Mesenchymal stem cell (in vitro differentiated cells and primary cell): Measurements from ENCODE around the gene RBM12.
A peak's percentile ranks its signal among the peaks of the same experiment; 100 is the strongest.

Experiments
- DNase-seq: peaks from one replicate; pipeline ENCODE4 v3.0.0-alpha.2; 2013
- H2AFZ ChIP-seq: one replicate; pipeline ENCODE4 v1.6.1; 2013; ENCODE audit warnings: low read depth, mild to moderate bottlenecking, control low read depth, inconsistent platforms, low read length, moderate library complexity
- H2AK5ac ChIP-seq: 2 replicates; pipeline ENCODE4 v1.6.1; 2013; ENCODE audit warnings: low read length, moderate library complexity, mild to moderate bottlenecking, inconsistent platforms; ENCODE audit not compliant: severe bottlenecking
- H2BK120ac ChIP-seq: one replicate; pipeline ENCODE4 v1.6.1; 2013; ENCODE audit warnings: low read depth, mild to moderate bottlenecking, inconsistent platforms, low read length, moderate library complexity
- H2BK12ac ChIP-seq, 2 experiments: one replicate each; pipeline ENCODE4 v1.6.1; 2013; ENCODE audit warnings: inconsistent platforms in 2 of 2, low read length in 2 of 2, mild to moderate bottlenecking in 2 of 2, moderate library complexity in 2 of 2, control low read depth in 1 of 2
- H2BK15ac ChIP-seq: one replicate; pipeline ENCODE4 v1.6.1; 2013; ENCODE audit warnings: mild to moderate bottlenecking, low read depth, inconsistent platforms; ENCODE audit not compliant: poor library complexity, severe bottlenecking
- H2BK5ac ChIP-seq: 2 replicates; pipeline ENCODE4 v1.6.1; 2013; ENCODE audit warnings: low read depth, mild to moderate bottlenecking, low read length, control low read depth, inconsistent platforms; ENCODE audit not compliant: poor library complexity, severe bottlenecking
- H3K14ac ChIP-seq, 2 experiments: one replicate each; pipeline ENCODE4 v1.6.1; 2013; ENCODE audit warnings: inconsistent platforms in 2 of 2, low read length in 2 of 2, control low read depth in 1 of 2, mild to moderate bottlenecking in 1 of 2, moderate library complexity in 1 of 2
- H3K18ac ChIP-seq, 2 experiments: one replicate each; pipeline ENCODE4 v1.6.1; 2013; ENCODE audit warnings: inconsistent platforms in 2 of 2, low read length in 2 of 2, control low read depth in 1 of 2, low read depth in 1 of 2, mild to moderate bottlenecking in 1 of 2
- H3K23ac ChIP-seq, 2 experiments: one replicate each; pipeline ENCODE4 v1.6.1; 2013; ENCODE audit warnings: inconsistent platforms in 2 of 2, low read length in 2 of 2, mild to moderate bottlenecking in 2 of 2, moderate library complexity in 2 of 2, control low read depth in 1 of 2
- H3K27ac ChIP-seq: 2 replicates; pipeline ENCODE4 v1.5.1; 2013; ENCODE audit warnings: mild to moderate bottlenecking, moderate library complexity, low read length, control low read depth, inconsistent platforms; ENCODE audit not compliant: poor library complexity, severe bottlenecking
- H3K27me3 ChIP-seq, 2 experiments: 2 replicates each; pipeline versions ENCODE4 v1.6.1 to v1.7.0; 2013; ENCODE audit warnings: low read length in 2 of 2, mild to moderate bottlenecking in 2 of 2, moderate library complexity in 2 of 2, control low read depth in 1 of 2, inconsistent platforms in 1 of 2; ENCODE audit not compliant: control insufficient read depth in 1 of 2, insufficient read depth in 1 of 2
- H3K36me3 ChIP-seq, 2 experiments: 2 replicates each; pipeline versions ENCODE4 v1.6.1 to v1.7.0; 2013; ENCODE audit warnings: low read length in 2 of 2, control low read depth in 1 of 2, inconsistent platforms in 1 of 2, low read depth in 1 of 2, mild to moderate bottlenecking in 1 of 2; ENCODE audit not compliant: insufficient read depth in 2 of 2, control insufficient read depth in 1 of 2
- H3K4ac ChIP-seq, 2 experiments: one replicate each; pipeline ENCODE4 v1.6.1; 2013; ENCODE audit warnings: inconsistent platforms in 2 of 2, low read length in 2 of 2, mild to moderate bottlenecking in 2 of 2, moderate library complexity in 2 of 2, control low read depth in 1 of 2, low read depth in 1 of 2
- H3K4me1 ChIP-seq: 2 replicates; pipeline ENCODE4 v1.6.1; 2013; ENCODE audit warnings: low read depth, low read length, control low read depth; ENCODE audit not compliant: control insufficient read depth, insufficient read depth
- H3K4me2 ChIP-seq: 2 replicates; pipeline ENCODE4 v1.6.1; 2013; ENCODE audit warnings: low read length, mild to moderate bottlenecking, inconsistent platforms; ENCODE audit not compliant: poor library complexity, severe bottlenecking
- H3K4me3 ChIP-seq, 2 experiments: 2 replicates each; pipeline versions ENCODE4 v1.5.1 to v1.7.0; 2013; ENCODE audit warnings: low read length in 2 of 2, mild to moderate bottlenecking in 2 of 2, control low read depth in 1 of 2, low read depth in 1 of 2; ENCODE audit not compliant: insufficient read depth in 1 of 2
- H3K79me1 ChIP-seq: replicated peaks from 2 replicates; pipeline ENCODE4 v1.6.1; 2013; ENCODE audit warnings: mild to moderate bottlenecking, control low read depth, low read length, inconsistent platforms; ENCODE audit not compliant: poor library complexity, severe bottlenecking
- H3K9ac ChIP-seq: 2 replicates; pipeline ENCODE4 v1.7.0; 2013; ENCODE audit warnings: mild to moderate bottlenecking, low read length, moderate library complexity
- H3K9me3 ChIP-seq: 2 replicates; pipeline ENCODE4 v1.7.0; 2013; ENCODE audit warnings: mild to moderate bottlenecking, low read length; ENCODE audit not compliant: control insufficient read depth
- H4K8ac ChIP-seq: one replicate; pipeline ENCODE4 v1.6.1; 2013; ENCODE audit warnings: inconsistent platforms, mild to moderate bottlenecking, low read length, moderate library complexity
- H4K91ac ChIP-seq: one replicate; pipeline ENCODE4 v1.6.1; 2013; ENCODE audit warnings: mild to moderate bottlenecking, low read length, inconsistent platforms
- whole genome bisulfite sequencing: methylation state at CpG from one replicate; pipeline ENCODE4 v1.1.7; 2013; ENCODE audit warnings: mixed read lengths; 5-methylcytosine and 5-hydroxymethylcytosine counted together

Gene RBM12

GRCh38 chr20:35618263-35619131, 46.2 kb downstream of the RBM12 start:
- Histone ChIP-seq H2BK5ac (no peak overlapping the region), H3K9ac (peak overlapping the region; percentile 38), H3K4me2 (peak overlapping the region; percentile 68), H3K79me1 (peaks cover 8% of the 10 kb centered on the region), H2BK120ac (peak overlapping the region; percentile 29), H3K4me3 (peak overlapping the region; percentile 51 to 78), H2BK15ac (peak overlapping the region; percentile 61), H3K4ac (peak overlapping the region in 1 of 2 experiments; percentile 52), H3K18ac (peak overlapping the region; percentile 13 to 49), H3K23ac (no peak overlapping the region), H2AK5ac (peak overlapping the region; percentile 9), H2AFZ (no peak overlapping the region), H3K4me1 (peaks cover 31% of the 10 kb centered on the region), H4K91ac (no peak overlapping the region), H3K27me3 (no peaks in the 10 kb centered on the region), H3K9me3 (no peaks in the 10 kb centered on the region), H4K8ac (peak overlapping the region; percentile 62), H3K36me3 (peaks cover 10 to 14% of the 10 kb centered on the region in 2 experiments), H2BK12ac (peak overlapping the region in 1 of 2 experiments; percentile 73), H3K14ac (peak overlapping the region; percentile 0 to 16), H3K27ac (no peak overlapping the region)
- 36% methylated on average over 27 of the region's 35 CpGs for WGBS
- DNase-seq: peak; percentile 42

- Histone ChIP-seq H4K8ac (peak overlapping the region; percentile 13), H2BK120ac (peak overlapping the region; percentile 55), H3K23ac (no peak overlapping the region), H3K27ac (no peak overlapping the region), H2BK12ac (peak overlapping the region in 1 of 2 experiments; percentile 73), H2AK5ac (peak overlapping the region; percentile 9), H3K4me1 (peaks cover 31% of the 10 kb centered on the region), H3K4me3 (peak overlapping the region in 1 of 2 experiments; percentile 78), H3K9me3 (no peaks in the 10 kb centered on the region), H2AFZ (no peak overlapping the region), H3K18ac (peak overlapping the region; percentile 29 to 33), H4K91ac (no peak overlapping the region), H3K14ac (no peak overlapping the region), H3K36me3 (peaks cover 10 to 14% of the 10 kb centered on the region in 2 experiments), H3K9ac (peak overlapping the region; percentile 65), H2BK5ac (no peak overlapping the region), H2BK15ac (peak overlapping the region; percentile 61), H3K4me2 (peak overlapping the region; percentile 36), H3K27me3 (no peaks in the 10 kb centered on the region), H3K4ac (peak overlapping the region; percentile 32 to 52), H3K79me1 (peaks cover 8% of the 10 kb centered on the region)
- WGBS: 12% methylated on average over 21 of the region's 22 CpGs
- peak; percentile 77 for DNase-seq
Observed at GRCh38 chr20:35617397-35618262, 47.1 kb downstream of the RBM12 start.

GRCh38 chr20:35616465-35617396, 48.0 kb downstream of the RBM12 start:
- H4K91ac ChIP-seq: no peak overlapping the region
- no peaks in the 10 kb centered on the region for H3K27me3 ChIP-seq
- no peak overlapping the region for H2AK5ac ChIP-seq
- H3K27ac ChIP-seq: no peak overlapping the region
- no peak overlapping the region for H3K14ac ChIP-seq
- H2BK15ac ChIP-seq: no peak overlapping the region
- H3K9ac ChIP-seq: peak overlapping the region; percentile 65
- peaks cover 31% of the 10 kb centered on the region for H3K4me1 ChIP-seq
- H3K36me3 ChIP-seq: peaks cover 10% of the 10 kb centered on the region in 2 experiments
- H3K4me3 ChIP-seq: peak overlapping the region; percentile 44 to 78
- no peaks in the 10 kb centered on the region for H3K9me3 ChIP-seq
- no peak overlapping the region for H2BK12ac ChIP-seq
- H3K18ac ChIP-seq: peak overlapping the region; percentile 33 to 49
- peak overlapping the region; percentile 55 for H2BK120ac ChIP-seq
- no peak overlapping the region for H3K23ac ChIP-seq
- H3K4me2 ChIP-seq: peak overlapping the region; percentile 19
- peak; percentile 100 for DNase-seq
- H4K8ac ChIP-seq: peak overlapping the region; percentile 13
- H3K79me1 ChIP-seq: peaks cover 8% of the 10 kb centered on the region
- WGBS: 6% methylated on average over 55 of the region's 57 CpGs
- peak overlapping the region; percentile 26 to 27 for H3K4ac ChIP-seq
- H2AFZ ChIP-seq: peak overlapping the region; percentile 24
- H2BK5ac ChIP-seq: no peak overlapping the region
